Fibroblast of skin of left biceps (primary cell): ENCODE data around the gene SPI1.

Source experiments
- DNase-seq, 2 experiments: peaks; one replicate each; pipeline ENCODE4 v3.0.0-alpha.2; 2013; ENCODE audit warnings: low read depth in 2 of 2

Gene SPI1

DNA sequence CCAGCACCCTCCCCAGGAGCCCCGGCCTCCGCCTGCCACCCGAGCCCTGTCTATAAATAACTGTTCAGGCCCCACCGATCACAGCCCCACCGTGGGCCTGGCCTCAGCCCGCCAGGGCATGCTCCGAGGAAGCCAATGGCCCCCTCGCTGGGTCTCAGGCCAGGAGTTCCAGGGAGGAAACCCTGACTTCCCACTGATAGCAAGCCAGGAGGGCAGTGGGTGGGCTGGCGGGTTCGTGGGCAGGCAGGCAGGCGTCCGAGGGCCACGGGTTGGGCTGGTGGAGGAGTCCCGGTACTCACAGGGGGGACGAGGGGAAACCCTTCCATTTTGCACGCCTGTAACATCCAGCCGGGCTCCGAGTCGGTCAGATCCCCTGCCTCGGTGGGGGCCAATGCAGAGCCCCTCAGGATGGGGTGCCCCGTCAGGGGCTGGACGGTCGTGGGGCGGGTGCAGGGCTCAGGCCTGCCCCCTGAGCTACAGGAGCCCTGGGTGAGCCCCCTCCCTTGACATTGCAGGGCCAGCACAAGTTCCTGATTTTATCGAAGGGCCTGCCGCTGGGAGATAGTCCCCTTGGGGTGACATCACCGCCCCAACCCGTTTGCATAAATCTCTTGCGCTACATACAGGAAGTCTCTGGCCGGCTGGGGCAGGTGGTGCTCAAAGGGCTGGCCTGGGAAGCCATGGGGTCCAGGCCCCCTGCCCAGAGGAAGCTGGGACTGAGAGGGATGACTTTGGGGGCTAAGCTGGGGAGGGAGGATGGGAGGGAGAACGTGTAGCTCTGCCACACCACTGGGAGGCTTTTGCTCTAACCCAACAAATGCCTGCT lies at the start of gene SPI1:
Gene SPI1, minus strand, starts transcription at position 538 of the 826 bp plus-strand sequence. Its CDS starts 194 bp downstream, at position 344.
- no peak for DNase-seq

DNA sequence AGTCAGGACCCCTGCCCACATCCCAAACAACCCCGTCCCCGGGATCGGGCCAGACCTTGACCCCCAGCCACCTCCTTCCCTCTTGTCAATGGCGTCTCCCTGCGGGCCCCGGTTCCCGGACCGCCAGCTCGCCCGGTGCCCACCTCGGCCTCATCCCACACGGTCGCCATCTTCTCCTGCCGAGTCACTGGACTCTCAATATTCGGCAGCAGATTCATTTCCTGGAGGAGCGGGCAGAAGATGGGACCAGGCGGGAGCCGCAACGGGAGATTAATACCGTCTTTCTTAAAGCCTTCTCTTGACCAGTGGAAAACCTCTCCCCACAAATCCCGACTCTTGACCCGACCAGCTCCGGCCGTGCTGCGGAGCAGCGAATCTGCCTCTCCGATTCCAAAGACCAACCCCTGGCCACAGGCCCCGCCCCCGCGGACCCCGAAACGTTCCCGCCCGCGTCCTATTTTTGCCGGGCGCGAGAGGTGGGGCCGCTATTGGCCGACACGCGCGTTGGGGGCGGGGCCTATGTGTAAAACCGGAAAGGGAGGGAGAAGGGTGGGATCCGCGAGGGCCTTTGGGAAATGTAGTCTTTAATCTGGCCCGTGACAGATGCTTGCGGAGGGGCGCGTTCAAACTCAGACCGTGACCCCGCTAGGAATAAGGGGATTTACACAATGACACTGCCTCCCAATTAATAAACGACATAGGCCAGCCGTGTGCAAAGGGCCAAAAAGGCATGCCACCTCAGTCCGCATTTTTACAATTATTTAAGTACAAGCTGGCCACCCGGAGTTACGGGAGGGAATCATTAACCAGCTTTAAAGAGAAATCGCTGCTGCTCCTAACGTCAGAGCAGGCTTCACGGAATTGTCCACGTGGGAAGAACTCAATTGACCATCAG lies 48.0 kb upstream of the SPI1 start, which contains the start of gene PSMC3:
Gene PSMC3, minus strand, starts transcription at position 378 of the 895 bp plus-strand sequence. Its CDS starts 160 bp downstream, at position 218.
- DNase-seq = peak; percentile 93 to 94

DNA sequence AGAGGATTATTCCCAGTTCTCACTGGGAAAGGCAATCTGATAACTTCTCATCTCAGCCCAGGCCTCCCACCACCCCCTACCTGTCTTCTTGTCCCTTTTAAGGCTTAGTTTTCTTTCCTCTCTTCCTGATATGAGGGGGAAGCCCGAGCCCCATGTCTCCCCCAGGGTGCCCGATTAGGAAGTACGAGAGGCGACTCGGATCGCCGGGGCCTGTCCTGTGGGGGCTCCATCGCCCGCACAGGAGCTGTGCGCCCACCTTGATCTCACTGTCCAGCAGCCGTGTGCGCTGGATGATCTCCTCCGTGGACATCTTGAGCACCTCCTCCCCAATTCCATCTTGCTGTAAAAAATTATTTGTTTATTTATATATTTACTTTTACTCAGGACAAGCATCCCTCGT lies 47.3 kb upstream of the SPI1 start:
- no peak for DNase-seq

DNA sequence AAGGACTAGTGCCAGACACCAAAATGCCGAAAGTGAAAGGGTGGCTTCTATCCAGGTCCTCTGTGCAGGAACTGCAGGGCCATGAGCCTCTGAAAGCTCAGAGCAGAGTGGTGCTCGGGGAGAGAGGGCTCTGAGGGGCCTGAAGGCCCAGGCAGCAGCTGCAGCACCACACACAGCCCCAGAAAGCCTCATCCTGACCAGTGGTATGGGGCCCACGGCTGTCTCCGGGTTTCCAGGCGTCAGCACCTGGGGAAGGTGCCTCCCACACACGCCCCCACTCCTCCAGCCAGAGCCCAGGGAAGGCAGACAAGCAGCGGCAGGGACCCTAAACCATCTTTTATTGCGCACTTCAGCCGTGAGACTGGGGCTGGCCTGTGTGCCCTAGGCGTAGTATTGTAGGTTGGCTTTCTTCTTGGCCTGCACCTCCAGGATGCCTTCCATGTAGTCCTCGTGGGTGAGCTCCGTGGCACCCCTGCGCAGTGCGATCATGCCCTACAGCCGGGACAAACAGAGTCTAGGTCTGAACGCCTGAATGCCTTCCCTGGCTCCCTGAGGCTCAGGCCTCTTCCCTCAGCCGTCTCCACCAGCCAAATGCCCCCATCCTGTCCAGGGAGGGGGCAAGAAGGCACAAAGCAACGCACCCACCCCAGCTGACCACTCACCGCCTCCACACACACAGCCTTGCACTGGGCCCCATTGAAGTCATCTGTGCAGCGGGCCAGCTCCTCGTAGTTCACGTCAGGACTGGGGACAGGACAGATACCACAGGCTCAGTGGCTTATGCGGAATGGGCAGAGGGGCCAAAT lies 40.3 kb upstream of the SPI1 start:
- no peak for DNase-seq

DNA sequence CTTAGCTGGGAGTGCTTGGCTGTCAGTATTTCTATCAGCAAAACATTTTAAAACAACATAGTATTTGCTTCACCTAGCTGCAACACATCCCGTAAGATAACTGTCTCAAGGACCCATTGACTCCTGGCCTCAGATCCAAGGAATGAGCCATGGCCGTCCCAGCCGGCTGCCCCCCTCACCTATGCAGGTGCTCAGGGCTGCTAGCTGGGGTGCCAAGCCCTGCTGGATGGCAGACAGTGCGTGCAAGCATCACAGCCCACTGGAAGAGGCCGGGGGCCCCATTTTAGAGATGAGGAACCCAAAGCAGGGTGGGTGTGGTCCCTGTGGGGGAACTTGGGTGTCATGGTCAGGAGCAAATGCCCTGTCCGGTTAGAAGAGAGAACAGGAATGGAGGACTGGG lies 39.4 kb upstream of the SPI1 start:
- no peak for DNase-seq

DNA sequence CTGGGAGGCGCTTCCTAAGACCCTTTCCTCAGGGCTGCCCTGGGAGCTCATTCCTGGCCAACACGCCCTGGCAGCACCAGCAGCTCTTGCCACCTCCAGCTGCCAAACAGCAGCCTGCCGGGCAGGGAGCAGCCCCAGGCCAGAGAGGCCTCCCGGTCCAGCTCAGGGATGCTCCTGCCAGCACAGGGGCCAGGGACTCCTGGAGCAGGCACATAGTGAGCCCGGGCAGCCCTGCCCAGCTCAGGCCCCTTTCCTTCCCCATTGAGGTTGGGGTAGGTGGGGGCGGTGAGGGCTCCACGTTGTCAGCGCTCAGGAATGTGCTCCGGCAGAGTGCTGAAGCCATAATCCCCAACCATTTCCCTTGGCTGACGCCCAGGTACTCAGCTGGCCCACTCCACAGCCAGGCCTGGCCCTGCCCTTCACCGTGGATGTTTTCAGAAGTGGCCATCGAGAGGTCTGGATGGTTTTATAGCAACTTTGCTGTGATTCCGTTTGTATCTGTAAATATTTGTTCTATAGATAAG lies 37.7 kb upstream of the SPI1 start:
- peak; percentile 81 for DNase-seq

DNA sequence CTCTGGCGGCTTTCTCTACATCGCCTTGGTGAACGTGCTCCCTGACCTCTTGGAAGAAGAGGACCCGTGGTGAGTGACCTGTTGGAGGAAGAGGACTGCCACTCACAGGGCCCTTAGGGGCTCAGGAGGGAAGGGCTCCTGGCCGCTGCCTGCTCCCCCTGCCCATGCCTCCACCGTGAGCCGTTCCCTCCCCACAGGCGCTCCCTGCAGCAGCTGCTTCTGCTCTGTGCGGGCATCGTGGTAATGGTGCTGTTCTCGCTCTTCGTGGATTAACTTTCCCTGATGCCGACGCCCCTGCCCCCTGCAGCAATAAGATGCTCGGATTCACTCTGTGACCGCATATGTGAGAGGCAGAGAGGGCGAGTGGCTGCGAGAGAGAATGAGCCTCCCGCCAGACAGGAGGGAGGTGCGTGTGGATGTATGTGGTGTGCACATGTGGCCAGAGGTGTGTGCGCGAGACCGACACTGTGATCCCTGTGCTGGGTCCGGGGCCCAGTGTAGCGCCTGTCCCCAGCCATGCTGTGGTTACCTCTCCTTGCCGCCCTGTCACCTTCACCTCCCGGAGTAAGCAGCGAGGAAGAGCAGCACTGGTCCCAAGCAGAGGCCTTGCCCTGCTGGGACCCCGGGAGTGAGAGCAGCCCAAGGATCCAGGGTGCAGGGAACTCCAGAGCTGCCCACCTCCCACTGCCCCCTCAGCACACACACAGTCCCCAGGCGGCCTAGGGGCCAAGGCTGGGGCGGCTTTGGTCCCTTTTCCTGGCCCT lies 36.9 kb upstream of the SPI1 start:
- no peak for DNase-seq

DNA sequence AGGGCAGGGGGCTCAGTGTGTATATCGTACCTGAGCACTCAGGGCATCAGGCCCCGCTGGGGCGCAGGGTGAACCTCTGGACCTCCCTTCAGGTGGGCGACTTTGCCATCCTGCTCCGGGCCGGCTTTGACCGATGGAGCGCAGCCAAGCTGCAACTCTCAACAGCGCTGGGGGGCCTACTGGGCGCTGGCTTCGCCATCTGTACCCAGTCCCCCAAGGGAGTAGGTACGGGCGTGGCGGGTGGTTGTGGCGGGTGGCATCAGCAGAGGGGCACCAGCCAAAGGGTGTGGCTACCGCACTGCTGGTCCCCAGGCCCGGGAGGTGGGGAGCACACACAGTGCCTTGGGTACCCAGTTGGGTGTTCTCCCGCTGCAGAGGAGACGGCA lies 36.3 kb upstream of the SPI1 start:
- DNase-seq = no peak

DNA sequence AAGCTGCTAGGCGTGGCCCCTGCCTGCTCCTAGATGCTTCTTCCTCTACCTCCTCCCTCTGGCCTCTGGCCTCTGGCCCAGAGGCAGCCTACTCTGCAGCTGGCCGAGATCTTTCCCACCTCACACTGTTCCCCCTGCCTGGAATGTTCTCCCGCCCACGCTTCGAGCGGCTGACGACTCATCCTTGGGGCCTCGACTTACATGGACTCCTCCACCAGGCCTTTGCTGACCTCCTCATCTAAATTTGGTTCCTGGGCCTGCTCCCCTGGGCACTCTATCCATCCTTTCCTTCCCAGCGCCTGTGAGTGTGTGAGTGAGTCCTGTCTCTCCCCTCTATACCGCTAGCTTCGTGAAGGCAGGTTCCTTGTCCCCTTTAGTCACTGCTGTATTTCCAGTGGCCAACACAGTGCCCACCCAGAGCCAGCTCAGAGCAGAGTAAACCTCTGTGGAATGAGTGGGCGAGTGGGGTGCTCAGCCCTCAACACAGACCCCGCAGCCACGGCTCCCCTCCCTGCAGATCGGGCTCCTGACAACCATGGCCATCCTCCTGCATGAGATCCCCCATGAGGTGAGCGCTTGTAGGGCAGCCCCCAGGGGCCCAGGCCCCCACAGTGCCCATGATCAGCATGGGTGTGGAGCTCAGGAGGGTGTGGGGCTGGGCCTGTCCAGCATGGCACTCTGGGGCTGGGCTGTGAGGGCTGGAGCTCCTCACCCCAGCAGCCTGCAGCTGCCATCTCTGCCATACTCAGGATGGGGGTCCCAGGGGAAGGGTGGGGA lies 35.7 kb upstream of the SPI1 start:
- no peak for DNase-seq

DNA sequence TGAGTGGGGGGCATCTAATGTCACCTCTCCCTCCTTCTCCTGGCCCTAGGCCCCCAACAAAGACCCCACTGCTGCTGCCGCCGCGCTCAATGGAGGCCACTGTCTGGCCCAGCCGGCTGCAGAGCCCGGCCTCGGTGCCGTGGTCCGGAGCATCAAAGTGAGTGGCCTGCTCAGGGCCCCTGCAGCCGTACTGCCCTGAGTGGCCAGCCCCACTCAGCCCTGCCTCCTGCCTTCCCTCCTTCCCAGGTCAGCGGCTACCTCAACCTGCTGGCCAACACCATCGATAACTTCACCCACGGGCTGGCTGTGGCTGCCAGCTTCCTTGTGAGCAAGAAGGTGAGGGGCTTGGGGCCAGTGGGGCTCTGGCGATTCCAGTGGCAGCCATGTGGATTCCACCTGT lies 35.0 kb upstream of the SPI1 start:
- no peak for DNase-seq

DNA sequence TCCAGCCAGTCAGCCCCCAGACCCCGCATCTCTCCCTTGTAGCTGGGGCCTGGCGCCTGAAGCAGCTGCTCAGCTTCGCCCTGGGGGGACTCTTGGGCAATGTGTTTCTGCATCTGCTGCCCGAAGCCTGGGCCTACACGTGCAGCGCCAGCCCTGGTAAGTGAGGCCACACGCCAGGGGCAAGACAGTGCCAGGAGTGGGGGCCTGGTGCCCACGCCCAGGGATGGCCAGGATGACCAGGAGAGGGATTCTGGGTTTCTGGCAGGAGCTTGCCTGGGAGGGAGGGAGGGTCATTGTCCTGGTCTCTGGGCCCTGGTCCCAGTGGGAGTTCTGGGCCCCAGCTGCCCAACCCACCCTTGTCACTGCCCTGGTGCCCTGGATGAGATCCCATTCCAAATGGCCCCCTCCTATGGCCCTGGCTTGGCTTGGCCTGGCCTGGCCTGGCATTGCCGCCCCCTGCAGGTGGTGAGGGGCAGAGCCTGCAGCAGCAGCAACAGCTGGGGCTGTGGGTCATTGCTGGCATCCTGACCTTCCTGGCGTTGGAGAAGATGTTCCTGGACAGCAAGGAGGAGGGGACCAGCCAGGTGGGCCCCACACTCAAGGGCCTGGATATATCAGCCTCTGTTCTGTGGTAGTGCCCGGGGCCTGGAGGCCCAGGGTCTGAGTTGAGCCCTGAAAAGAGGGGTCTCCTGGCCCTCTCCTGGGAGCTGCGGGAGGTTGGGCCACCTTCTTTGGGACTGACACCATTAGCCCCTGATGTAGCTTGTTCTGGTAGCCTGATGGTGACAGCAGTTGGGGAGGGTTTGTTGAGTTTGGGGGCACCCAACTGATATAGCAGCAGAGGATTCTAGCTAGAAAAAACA lies 33.8 kb upstream of the SPI1 start:
- DNase-seq = no peak

DNA sequence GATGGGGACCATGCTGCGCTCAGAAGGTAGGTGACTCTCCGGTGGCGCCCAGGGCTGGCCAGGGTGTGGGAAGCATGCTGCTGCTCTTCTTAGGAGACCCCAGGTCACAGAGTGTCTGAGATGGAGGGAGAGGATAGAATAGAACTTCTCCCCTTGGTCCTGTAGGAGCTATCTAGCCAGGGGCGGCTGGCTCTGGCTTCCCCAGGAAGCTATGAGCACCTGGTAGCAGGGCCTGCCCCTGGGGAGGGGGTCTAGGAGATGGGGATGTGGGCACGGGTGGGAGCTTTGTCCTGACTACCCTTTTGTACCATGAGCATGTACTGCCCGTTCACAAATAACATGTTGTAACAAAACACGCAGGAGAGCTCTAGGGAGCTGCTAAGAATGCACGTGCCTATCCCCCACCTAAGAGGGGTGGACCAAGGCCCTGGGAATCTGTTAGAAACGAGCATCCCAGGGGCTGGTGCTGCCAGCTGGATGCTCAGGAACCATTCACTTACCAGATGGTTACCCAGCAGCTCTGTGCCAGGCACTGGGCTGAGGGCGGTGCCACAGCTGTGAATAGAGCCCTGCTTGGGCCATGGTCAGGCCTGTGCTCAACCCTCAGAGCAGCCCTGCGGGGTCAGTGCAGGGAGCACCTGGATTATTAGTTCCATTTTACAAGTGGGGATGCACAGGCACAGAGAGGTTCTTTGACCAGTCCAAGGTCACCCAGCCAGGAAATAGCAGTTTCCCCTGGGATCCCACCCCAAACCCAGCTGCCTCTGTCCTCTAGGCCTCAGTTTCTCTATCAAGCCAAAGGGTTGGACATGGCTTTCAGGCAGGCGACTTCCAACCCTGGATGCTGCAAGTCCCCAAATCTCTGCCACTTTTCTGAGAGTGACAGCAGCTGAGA lies 32.3 kb upstream of the SPI1 start:
- DNase-seq = no peak

DNA sequence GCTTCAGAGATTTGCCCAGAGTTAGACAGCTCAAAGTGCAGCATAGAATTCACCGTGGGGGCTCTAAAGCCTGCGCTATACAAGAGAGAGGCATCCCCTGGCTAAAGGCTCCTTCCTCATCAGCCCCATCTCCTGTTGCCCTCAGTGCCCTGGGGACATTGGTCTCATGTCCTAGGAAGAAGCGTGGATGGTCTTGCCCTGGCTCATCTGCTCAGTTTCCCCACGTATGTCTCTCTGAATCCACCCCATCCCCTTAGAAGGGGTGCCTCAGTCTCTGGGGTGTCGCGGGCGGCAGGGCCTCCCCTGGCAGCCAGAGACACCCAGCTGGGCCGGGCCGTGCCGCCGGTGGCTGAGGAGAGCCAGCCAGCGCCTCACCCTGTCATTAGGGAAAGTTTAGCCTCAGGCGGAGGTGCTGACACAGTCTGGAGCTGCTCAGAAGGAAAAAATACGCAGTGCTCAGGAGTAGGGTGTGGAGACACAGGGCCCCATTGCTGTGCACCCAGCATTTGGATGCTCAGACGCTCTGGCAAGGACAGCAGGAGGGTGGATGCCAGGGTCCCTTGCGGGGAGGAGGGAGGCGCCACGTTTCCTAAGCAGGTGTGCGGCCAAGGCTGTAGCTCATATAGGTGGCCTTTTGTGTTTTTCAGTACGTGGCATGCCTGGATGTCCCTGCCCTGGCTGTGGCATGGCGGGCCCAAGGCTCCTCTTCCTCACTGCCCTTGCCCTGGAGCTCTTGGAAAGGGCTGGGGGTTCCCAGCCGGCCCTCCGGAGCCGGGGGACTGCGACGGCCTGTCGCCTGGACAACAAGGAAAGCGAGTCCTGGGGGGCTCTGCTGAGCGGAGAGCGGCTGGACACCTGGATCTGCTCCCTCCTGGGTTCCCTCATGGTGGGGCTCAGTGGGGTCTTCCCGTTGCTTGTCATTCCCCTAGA lies 31.4 kb upstream of the SPI1 start:
- DNase-seq = no peak

DNA sequence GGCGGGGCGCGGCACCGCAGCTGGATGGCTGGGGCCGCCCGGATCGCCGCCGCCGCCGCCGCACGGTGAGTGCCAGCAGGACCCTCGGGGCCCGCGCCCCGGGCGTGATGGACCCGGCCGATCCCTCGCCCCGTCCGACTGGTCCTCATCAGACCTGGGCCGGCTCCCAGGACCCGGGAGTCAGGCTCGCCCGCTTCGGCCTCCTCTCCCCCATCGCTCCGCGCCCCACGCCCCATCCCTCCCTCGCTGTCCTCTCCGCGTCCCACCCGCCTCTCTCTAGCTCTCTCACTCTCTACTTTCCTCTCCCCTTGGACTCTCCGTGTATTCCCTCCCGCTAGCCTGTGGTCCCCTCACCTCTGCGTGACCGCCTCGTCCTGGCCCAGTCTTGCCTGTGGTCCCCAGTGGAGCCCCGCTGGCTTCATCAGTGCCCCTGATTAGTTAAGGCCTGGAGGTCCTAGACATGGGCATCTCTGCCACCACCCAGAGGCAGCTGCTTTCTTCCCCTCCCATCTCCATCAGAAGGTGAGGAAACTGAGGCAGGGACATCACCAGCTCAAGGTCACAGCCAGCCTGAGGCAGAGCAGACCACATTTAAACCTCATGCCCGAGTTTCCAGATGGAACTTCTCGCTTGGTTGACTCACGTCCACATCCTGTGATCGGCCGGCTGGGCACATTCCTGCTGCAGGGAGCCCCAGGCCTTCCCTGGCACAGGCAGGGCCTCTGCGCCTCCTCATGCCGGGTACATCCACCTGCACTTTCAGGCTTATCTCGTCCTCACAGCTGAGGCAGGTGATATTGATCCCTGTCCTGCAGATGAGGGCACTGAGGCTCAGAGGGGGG lies 30.5 kb upstream of the SPI1 start:
- DNase-seq = peak in 1 of 2 experiments; percentile 18

DNA sequence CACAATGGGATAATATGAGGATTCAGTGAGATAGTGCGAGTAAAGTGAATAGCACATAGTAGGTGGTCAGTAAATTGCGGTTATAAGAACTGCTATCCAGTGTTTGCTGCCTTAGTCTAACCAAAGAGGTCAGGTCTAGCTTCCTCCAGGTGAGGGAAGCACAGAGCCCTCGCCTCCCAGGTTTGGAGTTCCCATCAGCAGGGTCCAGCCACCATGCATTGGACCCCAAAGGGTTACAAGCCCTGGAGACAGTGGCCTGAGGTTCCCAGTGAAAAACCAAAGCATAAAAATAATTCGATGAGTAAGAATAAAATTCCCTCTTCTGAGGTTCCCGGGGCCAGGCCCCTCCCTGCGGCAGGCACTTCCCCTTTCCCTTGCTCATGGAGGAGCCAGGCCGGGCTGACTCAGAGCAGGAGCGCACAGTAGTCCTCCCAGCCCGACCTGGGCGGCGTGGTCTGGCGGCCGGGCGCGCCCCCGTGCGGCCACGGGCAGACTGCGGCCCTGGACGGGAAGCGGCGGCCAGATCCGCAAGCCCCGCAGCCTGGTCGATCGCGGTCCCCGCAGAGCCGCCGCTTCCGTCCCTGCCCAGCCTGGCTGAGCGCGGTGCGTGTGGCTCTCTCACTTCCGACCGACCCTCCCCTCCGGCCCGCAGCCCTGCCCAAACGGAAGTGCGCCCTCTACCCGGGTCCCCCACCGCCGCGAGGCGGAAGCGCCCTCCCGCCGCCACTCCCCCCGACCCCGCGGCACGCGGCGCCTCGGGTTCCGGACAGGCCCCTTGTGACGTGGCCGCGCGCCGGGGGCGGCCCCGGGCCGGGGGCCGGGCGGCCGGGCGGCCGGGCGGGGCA lies 29.6 kb upstream of the SPI1 start, which contains the start of gene SLC39A13:
Gene SLC39A13, plus strand, starts transcription at position 845 of the 845 bp plus-strand sequence. CDS start 1,505 bp downstream, outside the sequence.
- peak; percentile 86 to 89 for DNase-seq
